Chondrocyte (in vitro differentiated cells): Measurements from ENCODE around the gene DENND1C. TPM values are rescaled to one million over a fixed set of nuclear protein-coding genes. Genes with fewer than 3 reads are reported as not detected.

ENCODE experiments used
- DNase-seq: peaks from one replicate; pipeline ENCODE4 v3.0.0; 2021; ENCODE audit warnings: mixed read lengths, low spot score
- H3K27ac Mint-ChIP-seq: one replicate; pipeline ENCODE4 v1.8.0; 2021; ENCODE audit warnings: mild to moderate bottlenecking, moderate library complexity, mixed read lengths; ENCODE audit not compliant: unreplicated experiment
- H3K27me3 Mint-ChIP-seq: 2 replicates; pipeline ENCODE4 v1.8.0; 2021; ENCODE audit warnings: low read depth, mixed read lengths
- H3K36me3 Mint-ChIP-seq: 2 replicates; pipeline ENCODE4 v1.8.0; 2021; ENCODE audit warnings: low read depth, mixed read lengths
- H3K4me1 Mint-ChIP-seq: 2 replicates; pipeline ENCODE4 v1.8.0; 2021; ENCODE audit warnings: low read depth, mild to moderate bottlenecking, mixed read lengths
- H3K4me3 Mint-ChIP-seq: one replicate; pipeline ENCODE4 v1.8.0; 2021; ENCODE audit warnings: mild to moderate bottlenecking, moderate library complexity, mixed read lengths; ENCODE audit not compliant: unreplicated experiment
- H3K9me3 Mint-ChIP-seq: 2 replicates; pipeline ENCODE4 v1.8.0; 2021; ENCODE audit warnings: low read depth, mixed read lengths
- CTCF ChIP-seq: fragments of 200-600 bp; sonication (generic); IDR thresholded peaks from 2 replicates; pipeline ENCODE4 v1.5.0; 2021; ENCODE audit warnings: antibody characterized with exemption, mild to moderate bottlenecking, moderate library complexity
- total RNA-seq: library from RNA; stranded (reverse); gene quantifications from 3 replicates; pipeline ENCODE4 v1.2.1, GENCODE V29; 2021

The DENND1C gene
- total RNA-seq, 1 donor from 2014 or later = not detected

- no peak overlapping the region for H3K27ac Mint-ChIP-seq
- peaks cover 9% of the 10 kb centered on the region for H3K9me3 Mint-ChIP-seq
These were observed 27.5 kb downstream of the DENND1C start for GRCh38 chr19:6453951-6454565.

GRCh38 chr19:6452899-6453298, 28.7 kb downstream of the DENND1C start:
- H3K4me3 Mint-ChIP-seq = no peak overlapping the region
- no peaks in the 10 kb centered on the region for H3K27me3 Mint-ChIP-seq
- H3K27ac Mint-ChIP-seq = no peak overlapping the region
- peaks cover 2% of the 10 kb centered on the region for H3K4me1 Mint-ChIP-seq
- no peak for TF ChIP-seq CTCF
- H3K9me3 Mint-ChIP-seq = peaks cover 9% of the 10 kb centered on the region
- H3K36me3 Mint-ChIP-seq = peaks cover 28% of the 10 kb centered on the region
- no peak for DNase-seq

More at GRCh38 chr19:6453951-6454565, 27.5 kb downstream of the DENND1C start:
- Mint-ChIP-seq H3K4me1 (peaks cover 13% of the 10 kb centered on the region), H3K4me3 (no peak overlapping the region), H3K27me3 (no peaks in the 10 kb centered on the region), H3K36me3 (peaks cover 28% of the 10 kb centered on the region)
- DNase-seq = no peak
- TF ChIP-seq CTCF = no peak

GRCh38 chr19:6452223-6452614, 29.4 kb downstream of the DENND1C start:
- Mint-ChIP-seq H3K27ac (no peak overlapping the region), H3K36me3 (peaks cover 28% of the 10 kb centered on the region), H3K27me3 (no peaks in the 10 kb centered on the region), H3K4me1 (no peaks in the 10 kb centered on the region), H3K4me3 (no peak overlapping the region), H3K9me3 (peaks cover 9% of the 10 kb centered on the region)
- DNase-seq = peak; percentile 86
- TF ChIP-seq CTCF = no peak

- Mint-ChIP-seq H3K27ac (no peak overlapping the region), H3K4me3 (no peak overlapping the region), H3K4me1 (no peaks in the 10 kb centered on the region), H3K27me3 (no peaks in the 10 kb centered on the region), H3K9me3 (peaks cover 10% of the 10 kb centered on the region), H3K36me3 (peaks cover 29% of the 10 kb centered on the region)
- no peak for DNase-seq
- no peak for TF ChIP-seq CTCF
These were observed 29.9 kb downstream of the DENND1C start for GRCh38 chr19:6451583-6452222.

- peaks cover 29% of the 10 kb centered on the region for H3K36me3 Mint-ChIP-seq
- H3K9me3 Mint-ChIP-seq = peaks cover 9% of the 10 kb centered on the region
- TF ChIP-seq CTCF = no peak
- DNase-seq = no peak
- H3K27me3 Mint-ChIP-seq = no peaks in the 10 kb centered on the region
- no peaks in the 10 kb centered on the region for H3K4me1 Mint-ChIP-seq
- H3K4me3 Mint-ChIP-seq = no peak overlapping the region
- no peak overlapping the region for H3K27ac Mint-ChIP-seq
These were observed 31.4 kb downstream of the DENND1C start for GRCh38 chr19:6450166-6450565.
